Measurements from ENCODE around the gene PIK3CD. TPM values are rescaled to one million over a fixed set of nuclear protein-coding genes. Genes with fewer than 3 reads are reported as not detected.
"Not testable (repeated sequence)": the region's sequence is repeated elsewhere in the genome, so short reads cannot be mapped to it uniquely, and the experiment has no call there.

The PIK3CD gene
- total and polyA plus RNA-seq, 2 donors (not counting 3 experiments of a cell fraction or from before 2014, with no cell fraction given): 3.5 to 5.2 TPM

- ChIA-PET CTCF (no interaction called here), POLR2A (no interaction called here)
- Histone ChIP-seq H3K4me1 (ENCODE audit: control insufficient read depth, extremely low read depth, insufficient read depth, low read length) (no peaks in the 10 kb centered on the region), H3K79me2 (ENCODE audit: control insufficient read depth, insufficient read depth, low read length) (peaks cover 12% of the 10 kb centered on the region), H3K4me2 (ENCODE audit: insufficient read depth, low read length) (no peak overlapping the region), H3K27me3 (ENCODE audit: control insufficient read depth in 2 of 2, insufficient read depth in 2 of 2, low read length in 2 of 2) (no peaks in the 10 kb centered on the region), H3K4me3 (replicated peaks in 1 of 3; ENCODE audit: insufficient read depth in 1 of 3, low read depth in 1 of 3, low read length in 3 of 3) (no peak overlapping the region), H3K9me1 (replicated peaks; ENCODE audit: control insufficient read depth, extremely low read depth, insufficient read depth, low read length) (no peaks in the 10 kb centered on the region), H3K27ac (ENCODE audit: insufficient read depth, low read depth, low read length) (no peak overlapping the region), H3K9me3 (replicated peaks; ENCODE audit: control insufficient read depth, insufficient read depth, low read length) (no peaks in the 10 kb centered on the region), H4K20me1 (replicated peaks; ENCODE audit: control insufficient read depth, extremely low read depth, insufficient read depth, low read length) (no peaks in the 10 kb centered on the region), H2AFZ (ENCODE audit: low read depth, low read length) (no peak overlapping the region), H3K9ac (replicated peaks; ENCODE audit: extremely low read depth, insufficient read depth, low read length) (no peak overlapping the region), H3K36me3 (ENCODE audit: control insufficient read depth in 2 of 2, extremely low read depth in 1 of 2, insufficient read depth in 2 of 2, low read length in 2 of 2) (no peaks in the 10 kb centered on the region)
- no peak for FAIRE-seq
- dilution Hi-C loops (cut with MboI; ENCODE audit: extremely low pct_ligation_motif_present, low sequenced_read_pairs): no loop called here
- no peak for DNase-seq (ENCODE audit: low read depth, low spot score)
- no TSS peak for BruUV-seq (replicated peaks)
- intact Hi-C loops (cut with micrococcal nuclease): no loop called here
- TF ChIP-seq EZH2 (IDR thresholded peaks at IDR 0.05; ENCODE audit: borderline replicate concordance, low read depth, low read length, severe bottlenecking): no peak
- no peak for TF ChIP-seq POLR2AphosphoS5 (IDR thresholded peaks at IDR 0.05; ENCODE audit: insufficient read depth, low read depth, low read length)
- TF ChIP-seq GATA2 (IDR thresholded peaks at IDR 0.05; ENCODE audit: insufficient read depth, insufficient read length, low read depth, low read length): no peak
- no peak for TF ChIP-seq JUN (IDR thresholded peaks at IDR 0.05; ENCODE audit: borderline replicate concordance, insufficient read depth, insufficient read length, low read depth)
- TF ChIP-seq FOS (IDR thresholded peaks at IDR 0.05; ENCODE audit: borderline replicate concordance, insufficient read depth, low read length): no peak
- no peak for TF ChIP-seq MAX (IDR thresholded peaks at IDR 0.05; ENCODE audit: insufficient read depth, insufficient read length)
- TF ChIP-seq POLR2A (IDR thresholded peaks at IDR 0.05; ENCODE audit: low read depth, low read length): no peak
- no peak for TF ChIP-seq CTCF (IDR thresholded peaks at IDR 0.05; ENCODE audit: extremely low read depth in 1 of 2, insufficient read depth in 1 of 2, low read depth in 1 of 2, low read length in 2 of 2)
- no peak for TF ChIP-seq MYC (IDR thresholded peaks at IDR 0.05; ENCODE audit: low read depth, low read length)
Measured at GRCh38 chr1:9761855-9762254, 110.3 kb downstream of the PIK3CD start.

GRCh38 chr1:9762446-9762845 lies 110.9 kb downstream of the PIK3CD start:
- H3K27ac ChIP-seq (ENCODE audit: insufficient read depth, low read depth, low read length); POLR2A ChIA-PET; FAIRE-seq; intact Hi-C loops (cut with micrococcal nuclease); H2AFZ ChIP-seq (ENCODE audit: low read depth, low read length); H3K4me2 ChIP-seq (ENCODE audit: insufficient read depth, low read length); BruUV-seq (replicated peaks); H4K20me1 ChIP-seq (replicated peaks; ENCODE audit: control insufficient read depth, extremely low read depth, insufficient read depth, low read length); H3K4me1 ChIP-seq (ENCODE audit: control insufficient read depth, extremely low read depth, insufficient read depth, low read length); dilution Hi-C loops (cut with MboI; ENCODE audit: extremely low pct_ligation_motif_present, low sequenced_read_pairs); H3K36me3 ChIP-seq (ENCODE audit: control insufficient read depth in 2 of 2, extremely low read depth in 1 of 2, insufficient read depth in 2 of 2, low read length in 2 of 2); DNase-seq (ENCODE audit: low read depth, low spot score); H3K9me1 ChIP-seq (replicated peaks; ENCODE audit: control insufficient read depth, extremely low read depth, insufficient read depth, low read length); H3K4me3 ChIP-seq (replicated peaks in 1 of 3; ENCODE audit: insufficient read depth in 1 of 3, low read depth in 1 of 3, low read length in 3 of 3); H3K9me3 ChIP-seq (replicated peaks; ENCODE audit: control insufficient read depth, insufficient read depth, low read length); H3K9ac ChIP-seq (replicated peaks; ENCODE audit: extremely low read depth, insufficient read depth, low read length); CTCF ChIA-PET; H3K27me3 ChIP-seq (ENCODE audit: control insufficient read depth in 2 of 2, insufficient read depth in 2 of 2, low read length in 2 of 2): not testable (repeated sequence)
- H3K79me2 ChIP-seq (ENCODE audit: control insufficient read depth, insufficient read depth, low read length): peaks cover 12% of the 10 kb centered on the region
